ENCODE data around the gene LRP1.

LRP1 gene

DNA sequence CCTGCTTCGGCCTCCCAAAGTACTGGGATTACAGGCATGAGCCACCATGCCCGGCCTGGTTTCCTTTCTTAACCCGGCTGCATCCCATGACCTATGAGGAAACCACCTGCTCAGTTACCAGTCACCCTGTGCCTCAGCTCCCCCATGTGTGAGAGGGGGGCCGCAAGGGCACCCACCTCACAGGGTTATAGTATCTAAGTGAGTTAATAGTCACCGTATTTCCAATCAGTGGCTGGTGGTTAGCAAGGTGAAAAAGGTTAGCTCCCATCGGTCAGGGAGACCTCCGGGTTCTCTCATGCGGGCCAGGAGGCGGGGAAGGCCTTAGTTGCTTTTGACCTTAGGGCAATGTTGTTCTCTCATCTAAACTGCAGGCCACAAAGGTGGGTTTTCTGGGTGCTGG is 6.7 kb downstream of the LRP1 start:
- DNase-seq (ENCODE audit: low read depth in 2 of 2), result no peak

GRCh38 chr12:57135527-57136326 is 7.4 kb downstream of the LRP1 start:
- no peak for DNase-seq (ENCODE audit: low read depth in 2 of 2)

- no peak for DNase-seq (ENCODE audit: low read depth in 2 of 2)
These were observed 10.4 kb downstream of the LRP1 start for GRCh38 chr12:57138526-57139272.

DNA sequence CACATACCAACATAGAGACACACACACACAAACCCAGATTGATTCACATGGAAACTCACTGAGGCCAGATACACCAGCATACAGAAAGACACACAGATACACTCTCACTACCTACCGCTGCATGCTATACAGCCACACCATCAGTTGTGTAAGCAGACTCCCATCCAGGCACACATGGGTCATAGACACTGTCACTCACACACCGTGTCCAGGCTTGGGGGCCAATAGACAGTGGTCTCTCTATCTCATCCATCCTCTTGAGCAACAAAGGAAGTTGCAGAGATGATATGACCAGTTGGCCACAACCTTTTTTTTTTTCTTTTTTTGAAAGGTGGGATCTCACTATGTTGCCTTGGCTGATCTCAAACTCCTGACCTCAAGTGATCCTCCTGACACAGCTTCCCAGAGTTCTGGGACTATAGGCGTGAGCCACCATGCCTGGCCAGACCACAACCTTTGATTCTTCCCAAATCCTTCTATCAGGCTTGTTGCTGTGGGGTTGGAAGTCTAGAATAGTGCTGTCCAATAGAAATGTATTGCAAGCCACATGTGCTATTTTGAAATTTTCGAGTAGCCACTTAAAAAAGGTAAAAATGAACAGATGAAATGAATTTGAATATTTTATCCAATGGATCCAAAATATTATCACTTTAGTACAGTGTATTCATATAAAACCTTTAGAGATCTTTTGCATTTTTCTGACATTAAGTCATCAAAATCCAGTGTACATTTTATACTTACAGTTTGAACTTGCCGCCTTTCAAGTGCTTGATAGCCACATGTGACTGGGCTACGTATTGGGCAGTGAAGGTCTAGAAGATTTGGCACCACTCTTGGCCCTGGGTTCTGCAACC is 11.7 kb downstream of the LRP1 start:
- no peak for DNase-seq (ENCODE audit: low read depth in 2 of 2)

- DNase-seq (ENCODE audit: low read depth in 2 of 2), result no peak
These were observed 13.0 kb downstream of the LRP1 start for GRCh38 chr12:57141249-57141648.

DNA sequence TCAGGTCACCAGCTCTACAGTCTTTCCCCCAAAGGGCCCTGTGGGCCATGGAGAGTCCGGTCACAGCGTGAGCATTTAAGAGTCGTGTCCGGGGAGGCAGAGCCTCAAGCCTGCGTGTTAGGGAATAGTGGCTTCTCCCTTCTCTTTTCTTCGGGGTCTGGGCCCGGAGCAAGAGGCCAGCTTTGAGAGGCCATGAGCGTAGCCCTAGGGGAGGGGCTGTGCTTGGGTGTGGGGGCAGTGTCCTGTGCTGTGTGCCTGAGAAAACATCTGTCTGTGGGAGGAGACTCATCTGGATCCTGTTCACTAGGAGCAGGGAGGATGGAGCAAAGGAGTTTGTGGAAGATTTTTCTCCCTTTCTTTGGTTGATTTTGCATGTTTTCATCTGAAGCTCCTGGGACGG is 13.8 kb downstream of the LRP1 start:
- DNase-seq (ENCODE audit: low read depth in 2 of 2), result no peak

- no peak for DNase-seq (ENCODE audit: low read depth in 2 of 2)
These were observed 14.4 kb downstream of the LRP1 start for GRCh38 chr12:57142727-57143126.

DNA sequence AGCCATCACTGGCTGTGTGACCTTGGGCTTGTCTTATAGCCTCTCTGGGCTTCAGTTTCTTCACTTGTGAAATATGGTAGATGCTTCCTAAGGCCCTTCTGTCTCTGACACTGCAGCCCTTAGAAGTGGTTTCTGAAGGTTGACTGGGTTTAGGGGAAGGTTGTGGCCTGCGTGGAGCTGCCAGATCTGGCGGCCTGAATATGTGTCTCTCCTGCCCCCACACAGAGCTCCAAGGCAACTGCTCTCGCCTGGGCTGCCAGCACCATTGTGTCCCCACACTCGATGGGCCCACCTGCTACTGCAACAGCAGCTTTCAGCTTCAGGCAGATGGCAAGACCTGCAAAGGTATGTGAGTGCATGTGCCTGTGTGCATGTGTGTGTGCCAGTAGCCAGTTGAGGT is 15.2 kb downstream of the LRP1 start:
- no peak for DNase-seq (ENCODE audit: low read depth in 2 of 2)

GRCh38 chr12:57145460-57146059 is 17.3 kb downstream of the LRP1 start:
- DNase-seq (ENCODE audit: low read depth in 2 of 2), result no peak

DNA sequence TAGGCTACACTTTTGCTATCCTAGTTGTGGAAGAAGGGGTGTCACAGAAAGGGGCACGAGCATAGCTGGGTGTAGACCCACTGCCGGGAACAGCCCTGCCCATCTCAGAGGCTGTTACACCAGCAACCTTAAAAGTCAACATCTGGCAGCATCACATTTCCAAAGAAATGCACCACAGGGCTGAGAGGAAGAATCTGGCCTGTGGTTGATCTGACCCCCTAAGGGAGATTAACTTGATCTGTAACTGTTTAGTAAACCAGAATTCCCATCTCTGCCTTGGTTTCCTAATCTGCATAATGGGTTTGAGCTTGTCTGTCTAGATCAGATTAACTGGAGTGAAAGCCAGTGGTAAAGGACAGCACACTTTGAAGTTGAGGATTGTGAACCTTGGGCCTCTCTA is 17.8 kb downstream of the LRP1 start:
- no peak for DNase-seq (ENCODE audit: low read depth in 2 of 2)

DNA sequence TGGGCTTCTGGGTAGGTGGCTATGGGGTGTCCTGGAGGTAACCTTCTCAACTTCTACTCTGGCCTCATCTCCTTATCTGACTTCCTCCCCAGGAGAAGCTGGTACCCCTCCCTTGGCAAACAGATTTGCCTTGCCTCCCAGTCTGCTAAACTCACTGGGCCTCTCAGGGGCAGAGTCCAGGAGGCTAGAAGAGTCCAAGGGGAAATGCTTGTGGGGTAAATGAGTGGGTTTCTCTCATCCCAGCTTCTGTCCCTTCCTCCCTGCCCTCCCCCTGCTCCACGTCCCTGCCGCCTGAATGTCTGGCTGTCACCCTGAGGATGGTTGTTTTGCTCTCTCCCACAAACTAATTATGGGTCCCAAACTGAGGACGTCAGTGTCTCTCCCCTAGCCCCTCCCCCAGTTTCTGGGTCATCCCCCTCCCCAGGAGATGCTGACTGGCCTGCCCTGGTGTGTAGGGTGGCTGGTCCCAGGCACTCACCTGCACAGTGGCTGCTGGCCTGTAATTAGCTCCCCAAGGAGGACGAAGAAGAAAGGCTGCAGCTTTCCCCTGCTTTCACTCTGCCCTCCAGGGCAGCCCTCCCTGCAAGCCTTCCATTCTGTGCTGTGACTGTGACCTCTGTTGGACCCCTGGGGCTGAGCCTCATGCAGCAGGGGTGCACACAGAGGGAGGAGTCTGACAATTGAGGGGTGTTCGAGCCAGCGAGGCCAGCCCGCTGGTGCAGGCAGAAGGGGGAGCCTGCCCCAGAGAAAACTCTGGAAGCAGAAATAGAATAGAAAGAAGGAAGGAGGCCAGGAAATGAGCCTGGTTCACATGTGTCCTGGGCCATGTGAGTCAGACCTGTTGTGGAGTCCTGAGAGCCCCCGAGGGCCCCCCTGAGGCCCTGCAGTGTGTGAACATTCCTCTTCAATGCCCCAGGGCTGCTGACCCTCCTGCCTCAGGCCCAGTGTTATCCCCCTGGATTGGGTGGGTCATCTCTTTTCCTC is 19.0 kb downstream of the LRP1 start, which contains the start of gene LRP1-AS:
Gene LRP1-AS, minus strand, starts transcription at position 659 of the 984 bp plus-strand sequence.
- no peak for DNase-seq (ENCODE audit: low read depth in 2 of 2)

DNA sequence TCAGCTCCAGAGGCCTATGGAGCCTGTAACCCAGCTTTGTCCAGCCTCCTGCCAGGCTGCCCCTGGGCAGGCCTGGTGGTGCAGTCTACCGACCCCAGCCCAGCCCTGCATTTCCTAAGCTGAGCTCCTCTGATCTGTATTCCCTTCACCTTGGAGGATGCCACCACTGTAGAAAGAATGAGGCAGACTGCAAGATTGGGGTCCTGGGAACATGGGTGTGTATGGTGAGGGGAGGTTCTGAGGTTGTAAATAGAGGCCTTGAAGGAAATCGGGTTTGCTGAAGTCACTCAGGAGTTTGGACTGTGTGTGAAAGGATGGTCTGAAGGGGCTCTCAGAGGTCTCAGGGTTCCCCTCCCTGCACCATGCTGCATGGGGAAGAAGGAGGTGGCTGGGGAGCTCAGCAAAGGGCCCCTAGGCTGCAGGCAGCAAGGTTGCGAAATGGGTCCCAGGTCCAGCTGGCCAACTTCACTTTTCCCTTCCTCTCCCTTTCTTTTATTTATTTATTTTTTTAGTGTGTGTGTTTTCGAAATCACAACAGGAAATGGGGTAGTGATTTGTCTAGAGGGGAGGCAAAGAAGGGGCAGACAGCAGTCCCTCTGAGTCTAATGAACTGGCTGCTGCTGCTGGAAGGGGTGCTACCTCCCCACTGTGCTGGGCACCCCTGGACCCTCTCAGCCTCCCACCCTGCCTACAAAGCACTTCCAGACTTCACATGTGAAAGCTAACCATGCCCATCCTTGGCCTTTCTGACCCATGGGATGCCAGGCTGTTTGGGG is 20.4 kb downstream of the LRP1 start:
- DNase-seq (ENCODE audit: low read depth in 2 of 2), result no peak

GRCh38 chr12:57149245-57149900 is 21.1 kb downstream of the LRP1 start:
- DNase-seq (ENCODE audit: low read depth in 2 of 2), result no peak

- no peak for DNase-seq (ENCODE audit: low read depth in 2 of 2)
These were observed 22.2 kb downstream of the LRP1 start for GRCh38 chr12:57150400-57151000.

DNA sequence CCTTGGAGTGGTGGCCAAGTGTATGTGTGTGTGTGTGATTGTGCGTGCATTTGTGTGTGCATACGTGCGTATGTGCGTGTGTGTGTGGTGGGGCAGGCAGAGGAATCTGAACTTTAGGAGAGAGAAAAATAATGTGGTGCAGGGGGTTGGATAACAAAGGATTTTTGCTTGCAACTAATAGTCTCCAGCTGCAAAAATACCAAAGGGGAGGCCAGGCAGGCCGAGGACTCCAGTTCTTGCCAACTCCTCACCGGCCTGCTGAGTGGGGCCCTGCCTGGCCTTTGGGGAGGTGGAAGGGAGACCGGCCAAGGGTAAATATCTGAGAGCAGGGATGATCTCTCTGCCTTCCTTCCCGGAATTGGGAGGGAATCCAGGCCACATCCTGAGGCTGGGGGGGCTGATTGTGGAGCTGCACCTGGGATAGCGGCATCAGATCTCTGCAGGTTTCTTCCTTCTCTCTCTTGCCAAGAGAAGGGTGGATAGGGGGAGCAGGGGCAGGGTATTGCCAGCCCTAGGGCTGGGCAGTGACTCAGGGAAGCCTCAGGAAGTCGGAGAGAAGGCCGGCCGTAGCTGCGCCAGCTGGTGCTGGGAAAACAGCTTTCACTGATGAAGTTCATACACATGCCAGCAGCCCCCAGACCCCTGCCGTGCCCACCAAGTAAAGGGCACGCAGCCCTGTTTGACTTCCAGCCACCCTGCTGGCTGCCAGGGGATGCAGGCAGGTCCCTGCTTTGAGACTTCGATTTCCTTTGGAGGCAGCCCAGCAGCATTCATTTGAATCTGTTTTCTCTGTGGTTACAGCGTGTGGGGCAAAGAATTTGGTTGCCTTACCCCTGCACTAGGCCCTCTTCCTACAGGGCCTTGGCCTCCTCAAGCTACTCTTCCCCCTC is 23.7 kb downstream of the LRP1 start:
- DNase-seq (ENCODE audit: low read depth in 2 of 2), result no peak

GRCh38 chr12:57152639-57153038 is 24.4 kb downstream of the LRP1 start:
- no peak for DNase-seq (ENCODE audit: low read depth in 2 of 2)

DNA sequence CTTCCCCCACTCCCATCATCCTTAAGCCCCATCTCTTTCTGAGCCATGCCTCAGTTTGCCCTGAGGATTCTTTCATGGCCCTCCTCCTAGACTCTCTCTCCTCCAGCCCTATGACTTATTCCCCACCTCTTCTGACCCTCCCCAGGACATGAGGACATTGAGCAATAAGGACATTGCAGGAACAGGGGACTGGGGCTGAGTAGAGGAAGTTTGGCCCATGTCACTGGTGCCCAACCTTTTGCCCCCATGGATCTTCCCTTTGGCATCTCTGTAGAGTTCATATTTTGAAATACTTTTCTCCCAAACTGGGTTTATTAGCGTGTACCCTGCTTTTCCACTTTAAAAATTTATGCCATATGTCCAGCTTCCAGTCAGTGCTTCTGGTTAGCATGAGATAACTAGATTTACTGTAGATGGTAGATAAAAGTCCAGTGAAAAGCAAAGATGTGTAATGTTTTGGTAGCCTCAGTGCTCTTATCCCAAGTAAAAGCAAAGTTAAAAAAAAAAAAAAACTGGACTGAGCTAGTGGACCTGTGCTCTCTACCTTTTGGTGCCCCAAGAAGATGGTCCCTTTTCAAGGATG is 25.2 kb downstream of the LRP1 start:
- no peak for DNase-seq (ENCODE audit: low read depth in 2 of 2)
